ENCODE data around the gene ERCC6L. TPM values are rescaled to one million over a fixed set of nuclear protein-coding genes. Genes with fewer than 3 reads are reported as not detected.

ERCC6L gene
- total and polyA plus RNA-seq, 2 of the 4 experiments (the other 2 are of a cell fraction) = 2.3 to 5.4 TPM

GRCh38 chrX:72262077-72262476 lies 23.2 kb upstream of the ERCC6L start:
- ATAC-seq (ENCODE audit: low read depth) = no peak
- no peak overlapping the region for H2AK5ac ChIP-seq (ENCODE audit: low read depth, low read length)
- H3K4me3 ChIP-seq (ENCODE audit: insufficient read depth, low read depth, low read length) = no peak overlapping the region
- H3K27me3 ChIP-seq (ENCODE audit: control insufficient read depth, insufficient read depth, low read length) = peaks cover 19% of the 10 kb centered on the region
- no peak overlapping the region for H4K8ac ChIP-seq (ENCODE audit: low read depth in 2 of 2, low read length in 2 of 2)
- intact Hi-C loops (cut with micrococcal nuclease) (no loop called here), dilution Hi-C loops (cut with HindIII; ENCODE audit: low sequenced_read_pairs, unreplicated experiment) (no loop called here), in situ Hi-C loops (cut with MboI; ENCODE audit: low sequenced_read_pairs) (no loop called here)
- H2AFZ ChIP-seq (replicated peaks; ENCODE audit: low read length, poor library complexity) = no peak overlapping the region
- no peak overlapping the region for H2BK15ac ChIP-seq (ENCODE audit: low read depth, low read length)
- H3K14ac ChIP-seq (replicated peaks; ENCODE audit: low read depth, low read length) = no peak overlapping the region
- no peaks in the 10 kb centered on the region for H4K20me1 ChIP-seq (ENCODE audit: insufficient read depth, low read length)
- H4K5ac ChIP-seq (ENCODE audit: low read depth, low read length) = no peak overlapping the region
- H3K56ac ChIP-seq (ENCODE audit: extremely low read depth, insufficient read depth, low read length) = no peak overlapping the region
- H2AK9ac ChIP-seq (replicated peaks; ENCODE audit: low read depth, low read length, poor library complexity) = peak overlapping the region; percentile 35
- H3K9ac ChIP-seq (ENCODE audit: low read depth, low read length) = no peak overlapping the region
- H3K9me3 ChIP-seq (ENCODE audit: control insufficient read depth, insufficient read depth, low read length) = no peaks in the 10 kb centered on the region
- H3K18ac ChIP-seq (ENCODE audit: low read depth, low read length) = no peak overlapping the region
- H3K4ac ChIP-seq (ENCODE audit: low read depth, low read length) = no peak overlapping the region
- no peak overlapping the region for H3K27ac ChIP-seq (ENCODE audit: insufficient read depth, low read length)
- no peaks in the 10 kb centered on the region for H3K36me3 ChIP-seq (ENCODE audit: control insufficient read depth, insufficient read depth, low read length)
- H3K4me2 ChIP-seq (ENCODE audit: low read depth, low read length) = no peak overlapping the region
- no peak overlapping the region for H2BK120ac ChIP-seq (ENCODE audit: low read depth, low read length)
- no peak for DNase-seq
- BruUV-seq (replicated peaks) = no TSS peak
- no peak overlapping the region for H4K91ac ChIP-seq (ENCODE audit: insufficient read depth, low read depth, low read length)
- H3K4me1 ChIP-seq (ENCODE audit: control insufficient read depth, insufficient read depth, low read length) = peaks cover 8% of the 10 kb centered on the region
- WGBS, 2 experiments (ENCODE audit: extremely low coverage in 2 of 2, insufficient read length in 1 of 2) = no CpG with 5 or more reads among the region's 7 CpGs
- H3K23ac ChIP-seq (ENCODE audit: low read depth, low read length) = no peak overlapping the region
- H2BK5ac ChIP-seq (ENCODE audit: low read depth, low read length, poor library complexity, severe bottlenecking) = no peak overlapping the region
- H3K79me1 ChIP-seq (ENCODE audit: low read depth in 1 of 2, low read length in 2 of 2) = no peaks in the 10 kb centered on the region
- TF ChIP-seq USF2 (IDR thresholded peaks at IDR 0.05; ENCODE audit: low read depth, low read length) (no peak), RAD21 (IDR thresholded peaks at IDR 0.05; ENCODE audit: low read length) (no peak), RCOR1 (IDR thresholded peaks at IDR 0.05; ENCODE audit: insufficient replicate concordance, low read length) (no peak), MXI1 (IDR thresholded peaks at IDR 0.05; ENCODE audit: borderline replicate concordance, low read depth, low read length) (no peak), CEBPB (IDR thresholded peaks at IDR 0.05; ENCODE audit: low read depth, low read length) (no peak), RFX5 (IDR thresholded peaks at IDR 0.05; ENCODE audit: low read depth, low read length) (no peak), MAZ (IDR thresholded peaks at IDR 0.05; ENCODE audit: borderline replicate concordance, low read depth, low read length) (no peak), ELK1 (IDR thresholded peaks at IDR 0.05; ENCODE audit: borderline replicate concordance, low read depth, low read length) (no peak), MAFK (IDR thresholded peaks at IDR 0.05; ENCODE audit: low read depth, low read length) (no peak), BHLHE40 (IDR thresholded peaks at IDR 0.05; ENCODE audit: low read depth, low read length) (no peak), FOS (IDR thresholded peaks at IDR 0.05; ENCODE audit: low read depth, low read length) (no peak), SMC3 (IDR thresholded peaks at IDR 0.05; ENCODE audit: low read depth, low read length) (no peak), NFE2L2 (IDR thresholded peaks at IDR 0.05; ENCODE audit: low read depth, low read length) (no peak), POLR2A (IDR thresholded peaks at IDR 0.05; ENCODE audit: low read depth, low read length) (no peak), CTCF (conservative IDR thresholded peaks at IDR 0.05; ENCODE audit: low read depth, low read length) (no peak), CHD1 (IDR thresholded peaks at IDR 0.05; ENCODE audit: low read depth, low read length) (no peak)
- H2BK20ac ChIP-seq (ENCODE audit: low read depth, low read length) = no peak overlapping the region
- peaks cover 9% of the 10 kb centered on the region for H3K9me1 ChIP-seq (ENCODE audit: insufficient read depth, low read length)
- CTCF ChIA-PET = interaction anchor here (0.6 kb wide), 1 partner anchor 111 kb away, joined by 5 read pairs; no protein-coding TSS in a partner anchor
- POLR2A ChIA-PET (ENCODE audit: unreplicated experiment) = interaction anchor here (0.5 kb wide), 1 partner anchor 278 kb away, joined by 3 read pairs; no protein-coding TSS in a partner anchor

Data from IMR-90 (cell line).